ENCODE data around the gene NUP188.

DNA sequence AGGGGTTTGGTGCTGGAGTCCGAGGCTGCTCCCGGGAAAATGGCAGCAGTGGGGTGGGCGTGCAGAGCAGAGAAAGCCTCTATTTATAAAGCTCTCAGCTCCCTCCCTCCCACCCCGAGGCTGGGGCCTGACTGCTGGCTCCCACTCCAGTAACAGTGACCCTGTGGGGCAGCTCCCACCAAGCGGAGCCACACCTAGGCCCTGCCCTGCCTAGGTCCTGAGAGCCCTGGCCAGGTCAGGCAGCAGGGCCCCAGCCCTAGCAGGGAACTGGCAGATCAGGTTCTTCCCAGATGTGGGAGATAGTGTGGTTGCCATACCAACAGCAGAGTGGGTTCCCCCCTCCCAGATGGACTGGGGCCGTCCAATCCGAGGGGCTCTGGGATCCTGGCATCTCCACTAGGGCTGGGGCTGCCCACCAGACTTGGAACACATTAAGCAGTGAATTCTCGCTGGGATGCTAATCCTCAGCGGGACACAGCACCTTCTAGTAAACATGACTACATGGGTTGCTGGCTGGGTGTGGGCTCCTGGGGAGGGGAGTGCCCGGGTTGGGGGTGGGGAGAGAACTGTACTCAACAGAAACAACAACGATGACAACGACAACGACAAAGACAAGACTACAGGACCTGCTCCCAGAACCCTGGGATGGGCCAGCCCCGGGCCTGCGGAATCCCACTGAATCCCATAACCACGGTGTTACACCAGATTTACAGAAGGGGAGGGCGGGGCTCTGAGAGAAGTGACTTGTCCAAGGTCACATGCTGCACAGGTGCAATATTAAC, 79.1 kb downstream of the NUP188 start:
- TF ChIP-seq, protein P1, sequence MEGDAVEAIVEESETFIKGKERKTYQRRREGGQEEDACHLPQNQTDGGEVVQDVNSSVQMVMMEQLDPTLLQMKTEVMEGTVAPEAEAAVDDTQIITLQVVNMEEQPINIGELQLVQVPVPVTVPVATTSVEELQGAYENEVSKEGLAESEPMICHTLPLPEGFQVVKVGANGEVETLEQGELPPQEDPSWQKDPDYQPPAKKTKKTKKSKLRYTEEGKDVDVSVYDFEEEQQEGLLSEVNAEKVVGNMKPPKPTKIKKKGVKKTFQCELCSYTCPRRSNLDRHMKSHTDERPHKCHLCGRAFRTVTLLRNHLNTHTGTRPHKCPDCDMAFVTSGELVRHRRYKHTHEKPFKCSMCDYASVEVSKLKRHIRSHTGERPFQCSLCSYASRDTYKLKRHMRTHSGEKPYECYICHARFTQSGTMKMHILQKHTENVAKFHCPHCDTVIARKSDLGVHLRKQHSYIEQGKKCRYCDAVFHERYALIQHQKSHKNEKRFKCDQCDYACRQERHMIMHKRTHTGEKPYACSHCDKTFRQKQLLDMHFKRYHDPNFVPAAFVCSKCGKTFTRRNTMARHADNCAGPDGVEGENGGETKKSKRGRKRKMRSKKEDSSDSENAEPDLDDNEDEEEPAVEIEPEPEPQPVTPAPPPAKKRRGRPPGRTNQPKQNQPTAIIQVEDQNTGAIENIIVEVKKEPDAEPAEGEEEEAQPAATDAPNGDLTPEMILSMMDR (IDR thresholded peaks at IDR 0.05; ENCODE audit: insufficient read depth, low read length) = no peak
- no peak for TF ChIP-seq GABPA (IDR thresholded peaks at IDR 0.05; ENCODE audit: low read depth)
- no peak for TF ChIP-seq POLR2AphosphoS5 (IDR thresholded peaks at IDR 0.05; ENCODE audit: low read depth)
